ENCODE data around the gene ARID1B.

DNA sequence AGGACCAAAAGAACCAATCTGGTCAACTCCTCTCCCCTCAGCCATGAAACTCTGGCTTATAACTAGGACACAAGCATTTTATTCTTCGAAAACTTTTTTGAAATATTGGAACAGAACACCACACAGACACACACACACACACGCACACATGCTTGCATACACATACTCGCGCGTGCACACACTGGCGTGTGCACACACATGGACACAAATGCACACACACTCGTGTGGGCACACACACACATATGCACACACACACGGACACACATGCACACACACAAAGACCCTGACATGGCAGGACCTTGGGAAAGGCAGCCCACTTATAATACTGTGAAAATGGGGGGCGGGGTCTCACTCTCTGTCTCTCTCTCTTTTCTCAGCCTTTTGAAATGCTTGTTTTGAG lies 482.3 kb downstream of the ARID1B start:
- TF ChIP-seq, protein P1, sequence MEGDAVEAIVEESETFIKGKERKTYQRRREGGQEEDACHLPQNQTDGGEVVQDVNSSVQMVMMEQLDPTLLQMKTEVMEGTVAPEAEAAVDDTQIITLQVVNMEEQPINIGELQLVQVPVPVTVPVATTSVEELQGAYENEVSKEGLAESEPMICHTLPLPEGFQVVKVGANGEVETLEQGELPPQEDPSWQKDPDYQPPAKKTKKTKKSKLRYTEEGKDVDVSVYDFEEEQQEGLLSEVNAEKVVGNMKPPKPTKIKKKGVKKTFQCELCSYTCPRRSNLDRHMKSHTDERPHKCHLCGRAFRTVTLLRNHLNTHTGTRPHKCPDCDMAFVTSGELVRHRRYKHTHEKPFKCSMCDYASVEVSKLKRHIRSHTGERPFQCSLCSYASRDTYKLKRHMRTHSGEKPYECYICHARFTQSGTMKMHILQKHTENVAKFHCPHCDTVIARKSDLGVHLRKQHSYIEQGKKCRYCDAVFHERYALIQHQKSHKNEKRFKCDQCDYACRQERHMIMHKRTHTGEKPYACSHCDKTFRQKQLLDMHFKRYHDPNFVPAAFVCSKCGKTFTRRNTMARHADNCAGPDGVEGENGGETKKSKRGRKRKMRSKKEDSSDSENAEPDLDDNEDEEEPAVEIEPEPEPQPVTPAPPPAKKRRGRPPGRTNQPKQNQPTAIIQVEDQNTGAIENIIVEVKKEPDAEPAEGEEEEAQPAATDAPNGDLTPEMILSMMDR (conservative IDR thresholded peaks at IDR 0.05): no peak
- no peak for TF ChIP-seq EZH2 (IDR thresholded peaks at IDR 0.05; ENCODE audit: low read depth)

All from PC-9 (cell line).